Kidney (tissue), 14 donors: Measurements from ENCODE around the gene BLTP2. TPM values are rescaled to one million over a fixed set of nuclear protein-coding genes. Genes with fewer than 3 reads are reported as not detected.

Experiments used
- DNase-seq, 5 donors: peaks; one replicate each; pipeline ENCODE4 v3.0.0-alpha.2; 2013 to 2020
- FAIRE-seq: peaks from 2 replicates; lab custom pipeline; 2012; peaks lifted over from hg19 to GRCh38; lab: Jason Lieb, UNC
- H3K27ac ChIP-seq, 2 donors: one replicate each; pipeline ENCODE4 v1.7.0; 2013; ENCODE audit warnings: low read depth in 2 of 2, low read length in 2 of 2, inconsistent platforms in 1 of 2
- H3K27me3 ChIP-seq: one replicate; pipeline ENCODE4 v1.7.1; 2013; ENCODE audit warnings: low read length, inconsistent platforms; ENCODE audit not compliant: control insufficient read depth, insufficient read depth
- H3K36me3 ChIP-seq, 3 donors: one replicate each; pipeline versions ENCODE4 v1.7.0 to v1.7.1; 2013; ENCODE audit warnings: low read length in 3 of 3, control low read depth in 1 of 3, inconsistent platforms in 1 of 3; ENCODE audit not compliant: insufficient read depth in 3 of 3, control insufficient read depth in 2 of 3
- H3K4me1 ChIP-seq, 3 donors: one replicate each; pipeline versions ENCODE4 v1.7.0 to v1.7.1; 2013; ENCODE audit warnings: low read length in 3 of 3, inconsistent platforms in 1 of 3, low read depth in 1 of 3; ENCODE audit not compliant: control insufficient read depth in 2 of 3, insufficient read depth in 2 of 3
- H3K4me3 ChIP-seq, 3 donors: one replicate each; pipeline versions ENCODE4 v1.7.0 to v1.8.1; 2013; ENCODE audit warnings: low read length in 3 of 3, control low read depth in 1 of 3, inconsistent platforms in 1 of 3
- H3K9ac ChIP-seq, 3 donors: one replicate each; pipeline versions ENCODE4 v1.7.0 to v1.7.1; 2013; ENCODE audit warnings: low read length in 3 of 3, control low read depth in 1 of 3, inconsistent platforms in 1 of 3
- H3K9me3 ChIP-seq, 3 donors: one replicate each; pipeline versions ENCODE4 v1.7.0 to v1.7.1; 2013; ENCODE audit warnings: low read length in 3 of 3, control low read depth in 1 of 3, inconsistent platforms in 1 of 3; ENCODE audit not compliant: control insufficient read depth in 2 of 3, insufficient read depth in 1 of 3
- CTCF ChIP-seq: IDR thresholded peaks from 3 replicates; pipeline ENCODE4 v1.5.1; 2012; ENCODE audit warnings: mild to moderate bottlenecking, moderate library complexity, borderline replicate concordance; ENCODE audit not compliant: insufficient read depth; ENCODE audit errors: extremely low read depth
- intact Hi-C: fragments of 100-400 bp; cut with DNase I; formaldehyde crosslinking; loops from one replicate; pipeline ENCODE4 v1.11.1; 2022
- polyA plus RNA-seq: library from polyadenylated mRNA; stranded (reverse); fragments of 350-450 nt; fragmentation: Illumina TruSeq; extraction: RNeasy Lipid Tissue Mini Kit (QIAGEN cat#74804); gene quantifications from one replicate; pipeline ENCODE4 v1.2.3, GENCODE V29; 2014; ENCODE audit warnings: low read depth, low replicate concordance; ENCODE audit not compliant: insufficient read depth
- total RNA-seq: library from RNA; stranded (reverse); fragmentation: NEBNext Ultra II Directional; extraction: Animal tissue kit (Norgen Biotek cat#: 25700); gene quantifications from one replicate; pipeline ENCODE4 v1.2.1, GENCODE V29; 2021
- donor health status: control.
- donor health status: control.
- donor health status: control.
- donor health status: control.
- donor health status: control.
- donor health status: DM: yes; HTN: yes; CAD: no.
- donor health status: Normal renal cell carcinoma (clear cell type).

BLTP2 gene
- total and polyA plus RNA-seq, 2 donors from 2014 or later, result 35.1 to 140 TPM

GRCh38 chr17:28657756-28658155 lies 12.8 kb upstream of the BLTP2 start:
- TF ChIP-seq CTCF, result no peak
- DNase-seq (no peak), FAIRE-seq (no peak)
- no peak overlapping the region for H3K9ac ChIP-seq
- peaks cover 2 to 19% (median 11%) of the 10 kb centered on the region in 3 donors for H3K36me3 ChIP-seq
- H3K4me1 ChIP-seq, result peaks cover 0 to 7% (median 3%) of the 10 kb centered on the region in 3 donors
- no peak overlapping the region for H3K4me3 ChIP-seq
- no peaks in the 10 kb centered on the region for H3K27me3 ChIP-seq
- H3K27ac ChIP-seq, result no peak overlapping the region
- no peaks in the 10 kb centered on the region for H3K9me3 ChIP-seq
- intact Hi-C loops, result no loop called here

- no peak for FAIRE-seq
- no peak for TF ChIP-seq CTCF
- peaks cover 2 to 19% (median 14%) of the 10 kb centered on the region in 3 donors for H3K36me3 ChIP-seq
Observed at GRCh38 chr17:28655160-28655559, 10.2 kb upstream of the BLTP2 start.

GRCh38 chr17:28648698-28649097 lies 3.7 kb upstream of the BLTP2 start:
- TF ChIP-seq CTCF, result no peak
- Histone ChIP-seq H3K4me3 (no peak overlapping the region), H3K36me3 (peaks cover 2 to 16% (median 15%) of the 10 kb centered on the region in 3 donors), H3K9me3 (no peaks in the 10 kb centered on the region), H3K27ac (no peak overlapping the region), H3K9ac (no peak overlapping the region), H3K27me3 (no peaks in the 10 kb centered on the region), H3K4me1 (peaks cover 0 to 16% (median 13%) of the 10 kb centered on the region in 3 donors)
- FAIRE-seq (no peak), DNase-seq (no peak)
- intact Hi-C loops, result no loop called here

More at GRCh38 chr17:28655160-28655559, 10.2 kb upstream of the BLTP2 start:
- DNase-seq, result no peak
- no peaks in the 10 kb centered on the region for H3K27me3 ChIP-seq
- no peaks in the 10 kb centered on the region for H3K9me3 ChIP-seq
- no peak overlapping the region for H3K9ac ChIP-seq
- intact Hi-C loops, result no loop called here
- no peak overlapping the region for H3K27ac ChIP-seq
- no peak overlapping the region for H3K4me3 ChIP-seq
- no peaks in the 10 kb centered on the region for H3K4me1 ChIP-seq
